Progenitor cell of endocrine pancreas (in vitro differentiated cells): ENCODE results near the gene STARD10. TPM values are rescaled to one million over a fixed set of nuclear protein-coding genes. Genes with fewer than 3 reads are reported as not detected.

Experiments used
- DNase-seq: peaks from one replicate; pipeline ENCODE4 v3.0.0; 2021; ENCODE audit warnings: low spot score; ENCODE audit not compliant: unreplicated experiment
- H3K27ac Mint-ChIP-seq: 2 replicates; pipeline ENCODE4 v1.8.0; 2021; ENCODE audit warnings: mild to moderate bottlenecking, moderate library complexity, mixed read lengths
- H3K27me3 Mint-ChIP-seq: 2 replicates; pipeline ENCODE4 v1.8.0; 2021; ENCODE audit warnings: mixed read lengths
- H3K36me3 Mint-ChIP-seq: 2 replicates; pipeline ENCODE4 v1.8.0; 2022; ENCODE audit warnings: mixed read lengths; ENCODE audit not compliant: insufficient read depth
- H3K4me1 Mint-ChIP-seq: 2 replicates; pipeline ENCODE4 v1.8.0; 2021; ENCODE audit warnings: low read depth, mixed read lengths
- H3K4me3 Mint-ChIP-seq: 2 replicates; pipeline ENCODE4 v1.8.0; 2021; ENCODE audit warnings: low read depth, mild to moderate bottlenecking, moderate library complexity, mixed read lengths
- H3K9me3 Mint-ChIP-seq: 2 replicates; pipeline ENCODE4 v1.8.0; 2021; ENCODE audit warnings: low read depth, mixed read lengths
- total RNA-seq: library from RNA; stranded (reverse); gene quantifications from 2 replicates; pipeline ENCODE4 v1.2.1, GENCODE V29; 2021
- TF ChIP-seq, protein P1 (sequence below): fragments of 200-600 bp; sonication (generic); IDR thresholded peaks from one replicate; pipeline ENCODE4 v1.5.0; 2021; ENCODE audit warnings: antibody characterized with exemption, mild to moderate bottlenecking; ENCODE audit not compliant: unreplicated experiment

The STARD10 gene
- total RNA-seq, 1 donor from 2014 or later, result 212 TPM

DNA sequence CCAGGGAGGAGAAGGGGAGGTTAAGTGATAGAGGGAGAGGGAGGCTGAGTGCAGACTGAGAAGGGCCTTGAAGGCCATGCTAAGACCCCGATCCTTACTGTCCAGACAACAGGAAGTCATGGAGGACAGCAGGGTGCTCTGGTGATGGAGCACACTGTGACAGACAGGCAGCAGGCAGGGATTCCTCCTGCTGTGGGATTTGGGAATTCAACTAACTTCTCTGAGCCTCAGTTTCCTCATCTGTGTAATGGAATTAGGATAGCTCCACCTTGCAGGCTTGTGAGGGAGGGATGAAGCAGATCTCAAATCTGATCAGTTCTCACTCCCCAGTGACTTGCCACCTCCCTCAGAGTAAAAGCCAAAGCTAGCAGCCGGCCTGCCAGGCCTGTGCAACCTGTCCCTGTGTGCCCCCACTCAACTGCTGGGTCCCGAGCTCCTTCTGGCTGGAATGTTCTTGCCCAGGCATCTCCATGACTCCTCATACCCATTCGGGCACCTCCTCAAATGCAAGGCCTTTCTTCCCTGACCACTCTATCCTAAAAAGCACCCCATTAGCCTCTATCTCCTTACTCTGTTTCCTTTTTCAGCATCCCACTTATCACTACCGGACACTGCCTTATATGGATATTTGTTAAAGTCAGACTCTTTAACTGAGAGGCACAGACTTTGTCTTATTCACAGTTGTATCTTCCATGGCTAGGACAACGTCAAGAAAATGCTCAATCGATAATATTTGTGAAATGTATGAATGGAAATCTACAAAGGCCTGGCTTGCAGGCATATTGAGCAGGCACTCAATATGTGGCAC is 51.1 kb downstream of the STARD10 start:
- Mint-ChIP-seq H3K27ac (no peak overlapping the region), H3K36me3 (peaks cover 4% of the 10 kb centered on the region), H3K4me3 (no peak overlapping the region), H3K4me1 (peaks cover 23% of the 10 kb centered on the region), H3K27me3 (no peaks in the 10 kb centered on the region), H3K9me3 (no peaks in the 10 kb centered on the region)
- TF ChIP-seq, protein P1, sequence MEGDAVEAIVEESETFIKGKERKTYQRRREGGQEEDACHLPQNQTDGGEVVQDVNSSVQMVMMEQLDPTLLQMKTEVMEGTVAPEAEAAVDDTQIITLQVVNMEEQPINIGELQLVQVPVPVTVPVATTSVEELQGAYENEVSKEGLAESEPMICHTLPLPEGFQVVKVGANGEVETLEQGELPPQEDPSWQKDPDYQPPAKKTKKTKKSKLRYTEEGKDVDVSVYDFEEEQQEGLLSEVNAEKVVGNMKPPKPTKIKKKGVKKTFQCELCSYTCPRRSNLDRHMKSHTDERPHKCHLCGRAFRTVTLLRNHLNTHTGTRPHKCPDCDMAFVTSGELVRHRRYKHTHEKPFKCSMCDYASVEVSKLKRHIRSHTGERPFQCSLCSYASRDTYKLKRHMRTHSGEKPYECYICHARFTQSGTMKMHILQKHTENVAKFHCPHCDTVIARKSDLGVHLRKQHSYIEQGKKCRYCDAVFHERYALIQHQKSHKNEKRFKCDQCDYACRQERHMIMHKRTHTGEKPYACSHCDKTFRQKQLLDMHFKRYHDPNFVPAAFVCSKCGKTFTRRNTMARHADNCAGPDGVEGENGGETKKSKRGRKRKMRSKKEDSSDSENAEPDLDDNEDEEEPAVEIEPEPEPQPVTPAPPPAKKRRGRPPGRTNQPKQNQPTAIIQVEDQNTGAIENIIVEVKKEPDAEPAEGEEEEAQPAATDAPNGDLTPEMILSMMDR, result no peak
- no peak for DNase-seq

- peaks cover 23% of the 10 kb centered on the region for H3K4me1 Mint-ChIP-seq
- DNase-seq, result no peak
- TF ChIP-seq, protein P1, result no peak
- H3K36me3 Mint-ChIP-seq, result peaks cover 8% of the 10 kb centered on the region
- H3K9me3 Mint-ChIP-seq, result no peaks in the 10 kb centered on the region
- H3K4me3 Mint-ChIP-seq, result no peak overlapping the region
- no peaks in the 10 kb centered on the region for H3K27me3 Mint-ChIP-seq
- peak overlapping the region; percentile 42 for H3K27ac Mint-ChIP-seq
These were observed 51.9 kb downstream of the STARD10 start for GRCh38 chr11:72741849-72742512.

DNA sequence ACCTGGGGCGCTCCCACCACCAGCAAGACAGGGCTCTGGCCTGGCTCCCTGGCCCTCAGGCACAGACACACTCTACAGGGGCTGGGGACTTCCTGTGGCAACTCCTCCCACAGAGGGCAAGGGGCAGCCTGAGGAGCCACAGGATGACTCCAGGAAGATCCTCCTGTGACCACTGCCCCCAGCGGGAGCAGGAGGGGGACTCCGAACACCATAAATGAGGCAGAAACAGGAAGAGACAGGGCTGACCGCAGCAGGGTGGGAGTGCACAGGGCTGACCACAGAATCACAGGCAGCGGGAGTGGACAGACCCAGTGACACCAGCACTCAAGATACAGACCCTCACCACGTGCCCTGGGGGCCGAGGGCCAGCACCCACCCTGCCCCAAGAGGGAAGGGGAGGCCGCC is 52.4 kb downstream of the STARD10 start:
- H3K36me3 Mint-ChIP-seq, result peaks cover 8% of the 10 kb centered on the region
- H3K9me3 Mint-ChIP-seq, result no peaks in the 10 kb centered on the region
- H3K4me3 Mint-ChIP-seq, result no peak overlapping the region
- H3K4me1 Mint-ChIP-seq, result peaks cover 25% of the 10 kb centered on the region
- H3K27me3 Mint-ChIP-seq, result no peaks in the 10 kb centered on the region
- H3K27ac Mint-ChIP-seq, result peak overlapping the region; percentile 90
- no peak for DNase-seq
- TF ChIP-seq, protein P1, result no peak

DNA sequence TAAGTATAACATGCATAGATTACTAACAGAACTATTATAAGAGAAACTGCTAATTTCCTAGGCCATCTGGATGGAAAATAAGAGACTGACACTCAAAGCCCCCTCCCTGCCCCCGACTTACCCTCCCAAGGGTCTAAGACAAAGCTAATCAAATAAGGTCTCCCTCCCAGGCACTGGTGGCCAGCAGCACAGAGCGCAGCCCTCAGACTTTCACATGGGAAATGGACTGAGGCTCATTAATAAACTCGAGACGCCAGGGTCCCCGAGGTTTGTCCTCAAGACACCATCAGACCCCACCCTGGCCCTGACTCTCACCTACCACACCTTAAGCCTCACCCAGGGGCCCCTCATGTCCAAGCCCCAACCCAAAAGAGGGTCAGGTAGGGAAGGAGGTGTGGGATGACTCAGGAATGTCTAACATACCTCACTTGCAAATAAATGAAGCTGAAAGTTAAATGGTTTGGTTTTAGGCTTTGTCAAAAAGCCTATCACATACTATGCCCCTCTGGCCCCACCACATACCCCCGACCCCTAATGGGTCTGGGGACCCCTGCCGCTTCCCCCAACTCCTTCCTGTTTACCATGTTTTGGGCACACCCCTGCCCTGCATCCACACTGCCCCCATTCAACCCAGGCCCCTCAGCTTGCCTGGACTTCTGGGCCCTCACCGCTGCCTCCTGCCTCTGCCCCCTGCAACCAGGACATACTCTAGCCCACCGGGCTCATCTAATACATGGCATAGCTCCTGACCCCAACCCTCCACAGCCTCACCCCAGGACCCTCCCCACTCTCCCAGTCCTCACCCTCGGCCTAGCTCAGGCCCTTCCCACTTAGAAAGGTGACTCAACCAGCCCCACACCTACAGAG is 53.1 kb downstream of the STARD10 start:
- TF ChIP-seq, protein P1, result no peak
- Mint-ChIP-seq H3K27ac (peak overlapping the region; percentile 90), H3K4me1 (peaks cover 27% of the 10 kb centered on the region), H3K9me3 (no peaks in the 10 kb centered on the region), H3K36me3 (peaks cover 8% of the 10 kb centered on the region), H3K27me3 (no peaks in the 10 kb centered on the region), H3K4me3 (no peak overlapping the region)
- DNase-seq, result no peak

- no peak overlapping the region for H3K27ac Mint-ChIP-seq
- H3K9me3 Mint-ChIP-seq, result no peaks in the 10 kb centered on the region
- no peaks in the 10 kb centered on the region for H3K27me3 Mint-ChIP-seq
- H3K4me1 Mint-ChIP-seq, result peaks cover 29% of the 10 kb centered on the region
- TF ChIP-seq, protein P1, result no peak
- no peak overlapping the region for H3K4me3 Mint-ChIP-seq
- H3K36me3 Mint-ChIP-seq, result peaks cover 8% of the 10 kb centered on the region
- DNase-seq, result no peak
These were observed 53.8 kb downstream of the STARD10 start for GRCh38 chr11:72740060-72740424.
